Lung (tissue), 12 donors: ENCODE results near the gene CD200R1L. TPM values are rescaled to one million over a fixed set of nuclear protein-coding genes. Genes with fewer than 3 reads are reported as not detected.
"Not testable (repeated sequence)": the region's sequence is repeated elsewhere in the genome, so short reads cannot be mapped to it uniquely, and the experiment has no call there.

ENCODE experiments used
- ATAC-seq: fragments of 200-7000 bp; cut with Tn5 transposase; one replicate; pipeline ENCODE4 v1.9.1; 2020; ENCODE audit warnings: moderate number of reproducible peaks; ENCODE audit not compliant: insufficient read depth, low FRiP score
- DNase-seq, 3 donors: peaks; one replicate each; pipeline ENCODE4 v3.0.0-alpha.2; 2013 to 2017
- H3K27ac ChIP-seq, 2 donors: one replicate each; pipeline ENCODE4 v1.5.1; 2013; ENCODE audit warnings: mild to moderate bottlenecking in 2 of 2, moderate library complexity in 2 of 2, control low read depth in 1 of 2, inconsistent platforms in 1 of 2, low read depth in 1 of 2, low read length in 1 of 2
- H3K27me3 ChIP-seq, 3 donors: one replicate each; pipeline ENCODE4 v1.5.1; 2013; ENCODE audit warnings: low read length in 2 of 3; ENCODE audit not compliant: control insufficient read depth in 3 of 3, insufficient read depth in 3 of 3
- H3K36me3 ChIP-seq, 4 donors: one replicate each; pipeline ENCODE4 v1.5.1; 2013; ENCODE audit warnings: low read length in 4 of 4, mild to moderate bottlenecking in 1 of 4, moderate library complexity in 1 of 4; ENCODE audit not compliant: control insufficient read depth in 4 of 4, insufficient read depth in 4 of 4
- H3K4me1 ChIP-seq, 5 donors: one replicate each; pipeline ENCODE4 v1.5.1; 2013; ENCODE audit warnings: low read length in 5 of 5, mild to moderate bottlenecking in 2 of 5, moderate library complexity in 1 of 5; ENCODE audit not compliant: control insufficient read depth in 5 of 5, insufficient read depth in 5 of 5
- H3K4me3 ChIP-seq: one replicate; pipeline ENCODE4 v1.5.1; 2013; ENCODE audit warnings: mild to moderate bottlenecking, control low read depth, moderate library complexity
- H3K9ac ChIP-seq, 2 donors: one replicate each; pipeline ENCODE4 v1.5.1; 2013; ENCODE audit warnings: low read length in 2 of 2, control low read depth in 1 of 2; ENCODE audit not compliant: insufficient read depth in 1 of 2
- H3K9me3 ChIP-seq, 4 donors: one replicate each; pipeline ENCODE4 v1.5.1; 2013; ENCODE audit warnings: low read length in 3 of 4, mild to moderate bottlenecking in 1 of 4, moderate library complexity in 1 of 4; ENCODE audit not compliant: control insufficient read depth in 4 of 4, insufficient read depth in 3 of 4
- CTCF ChIP-seq: IDR thresholded peaks from 2 replicates; pipeline ENCODE4 v1.5.1; 2012; ENCODE audit warnings: mild to moderate bottlenecking; ENCODE audit errors: control extremely low read depth, extremely low read depth
- WGBS, 2 donors: extraction: QIAGEN DNeasy Blood & Tissue Kit; methylation state at CpG; one replicate each; pipeline ENCODE4 v1.1.7; 2013; 5-methylcytosine and 5-hydroxymethylcytosine counted together
- polyA plus RNA-seq, 2 donors: library from polyadenylated mRNA; stranded (reverse); fragments of 200-250 nt; gene quantifications; one replicate each; pipeline ENCODE4 v1.2.1, GENCODE V29; 2013
- total RNA-seq, 2 donors: library from RNA; depleted of rRNA in 1 of 2; stranded (reverse); fragments of >200 nt in 1 of 2; gene quantifications; one replicate each; pipeline ENCODE4 v1.2.1, GENCODE V29; 2014 to 2021
- donor health status: control.
- donor health status: control.
- donor health status: Bipolar disorder and iron deficiency.
- donor health status: healthy.
- donor health status: DM: yes; HTN: yes; CAD: no.

The CD200R1L gene
- total and polyA plus RNA-seq, 4 donors: not detected

- Histone ChIP-seq H3K27me3 (no peaks in the 10 kb centered on the region), H3K36me3 (no peaks in the 10 kb centered on the region), H3K4me1 (no peaks in the 10 kb centered on the region), H3K9ac (no peak overlapping the region), H3K4me3 (no peak overlapping the region), H3K9me3 (peaks cover 0 to 6% (median 0%) of the 10 kb centered on the region in 4 donors), H3K27ac (no peak overlapping the region)
- no peak for TF ChIP-seq CTCF
- ATAC-seq (no peak), DNase-seq (peak in 1 of 3 donors; percentile 2)
Observed at GRCh38 chr3:112856537-112856936, 9.9 kb upstream of the CD200R1L start.

- Histone ChIP-seq H3K9ac (no peak overlapping the region), H3K27ac (no peak overlapping the region), H3K9me3 (peaks cover 0 to 12% (median 0%) of the 10 kb centered on the region in 4 donors), H3K36me3 (no peaks in the 10 kb centered on the region), H3K4me3 (no peak overlapping the region), H3K4me1 (no peaks in the 10 kb centered on the region), H3K27me3 (no peaks in the 10 kb centered on the region)
- TF ChIP-seq CTCF: no peak
- ATAC-seq: no peak
- DNase-seq: no peak
Observed at GRCh38 chr3:112855883-112856282, 9.2 kb upstream of the CD200R1L start.

GRCh38 chr3:112855074-112855473 is 8.4 kb upstream of the CD200R1L start:
- not testable (repeated sequence) for H3K9ac ChIP-seq, H3K27ac ChIP-seq, H3K4me3 ChIP-seq, H3K27me3 ChIP-seq, H3K36me3 ChIP-seq, DNase-seq, H3K4me1 ChIP-seq, ATAC-seq
- peaks cover 0 to 13% (median 0%) of the 10 kb centered on the region in 4 donors for H3K9me3 ChIP-seq
- 74 to 97% methylated on average over 3 of the region's 3 CpGs for WGBS, 2 donors

- Histone ChIP-seq H3K9me3 (peaks cover 0 to 13% (median 5%) of the 10 kb centered on the region in 4 donors), H3K27ac (no peak overlapping the region), H3K4me3 (no peak overlapping the region), H3K36me3 (no peaks in the 10 kb centered on the region), H3K4me1 (no peaks in the 10 kb centered on the region), H3K27me3 (no peaks in the 10 kb centered on the region), H3K9ac (no peak overlapping the region)
- 46 to 79% methylated on average over 3 of the region's 3 CpGs for WGBS, 2 donors
- no peak for TF ChIP-seq CTCF
- ATAC-seq (no peak), DNase-seq (no peak)
Observed at GRCh38 chr3:112848196-112848595, 1.5 kb upstream of the CD200R1L start.
